Measurements from ENCODE around the gene TMC1.

- TF ChIP-seq GABPA (IDR thresholded peaks at IDR 0.05; ENCODE audit: low read depth) (no peak), MEF2A (IDR thresholded peaks at IDR 0.05; ENCODE audit: insufficient read depth, low read depth, low read length) (no peak), EP300 (IDR thresholded peaks at IDR 0.05; ENCODE audit: borderline replicate concordance in 1 of 2, control insufficient read depth in 1 of 2, low read depth in 2 of 2, low read length in 2 of 2) (no peak), CTCF (IDR thresholded peaks at IDR 0.05 in 2 of 3, conservative IDR thresholded peaks at IDR 0.05 in 1 of 3; ENCODE audit: control insufficient read depth in 2 of 3, extremely low read depth in 1 of 3, insufficient read depth in 1 of 3, low read depth in 3 of 3, low read length in 3 of 3) (no peak), RAD21 (IDR thresholded peaks at IDR 0.05; ENCODE audit: insufficient read depth, low read depth, low read length) (no peak), ZZZ3 (IDR thresholded peaks at IDR 0.05; ENCODE audit: control insufficient read depth, insufficient read length, low read depth) (no peak), ZNF274 (IDR thresholded peaks at IDR 0.05; ENCODE audit: insufficient read depth, insufficient read length) (no peak), ZNF384 (IDR thresholded peaks at IDR 0.05; ENCODE audit: borderline replicate concordance, low read depth, low read length) (no peak), NR2F1 (conservative IDR thresholded peaks at IDR 0.05) (no peak), BCL3 (IDR thresholded peaks at IDR 0.05; ENCODE audit: borderline replicate concordance, insufficient read depth, low read depth, low read length, poor library complexity, severe bottlenecking) (no peak), BCL11A (IDR thresholded peaks at IDR 0.05; ENCODE audit: low read depth, low read length) (no peak)
Observed at GRCh38 chr9:72818385-72818784, 297.0 kb downstream of the TMC1 start.

All from GM12878 (cell line).